Stomach smooth muscle (tissue), 2 donors: Measurements from ENCODE around the gene TJP3.

ENCODE experiments used
- H3K27ac ChIP-seq: one replicate; pipeline ENCODE4 v1.7.0; 2013; ENCODE audit warnings: mild to moderate bottlenecking, low read length, inconsistent platforms
- H3K27me3 ChIP-seq, 2 donors: one replicate each; pipeline ENCODE4 v1.7.0; 2013; ENCODE audit warnings: low read length in 2 of 2; ENCODE audit not compliant: insufficient read depth in 2 of 2, control insufficient read depth in 1 of 2
- H3K36me3 ChIP-seq, 2 donors: one replicate each; pipeline ENCODE4 v1.7.0; 2013; ENCODE audit warnings: low read length in 2 of 2; ENCODE audit not compliant: control insufficient read depth in 2 of 2, insufficient read depth in 2 of 2
- H3K4me1 ChIP-seq: one replicate; pipeline ENCODE4 v1.7.0; 2013; ENCODE audit warnings: low read length; ENCODE audit not compliant: control insufficient read depth, insufficient read depth
- H3K4me3 ChIP-seq, 2 donors: one replicate each; pipeline ENCODE4 v1.7.0; 2013; ENCODE audit warnings: low read length in 2 of 2
- H3K9ac ChIP-seq, 2 donors: one replicate each; pipeline ENCODE4 v1.7.0; 2013; ENCODE audit warnings: low read length in 2 of 2, mild to moderate bottlenecking in 1 of 2
- H3K9me3 ChIP-seq, 2 donors: one replicate each; pipeline ENCODE4 v1.7.0; 2013; ENCODE audit warnings: low read length in 2 of 2; ENCODE audit not compliant: control insufficient read depth in 2 of 2
- donor health status: healthy.
- donor health status: Pancreatic carcinoma.

The TJP3 gene

GRCh38 chr19:3782903-3783302, 74.7 kb downstream of the TJP3 start:
- Histone ChIP-seq H3K9ac (no peak overlapping the region), H3K4me3 (no peak overlapping the region), H3K9me3 (peaks cover 11 to 17% of the 10 kb centered on the region in 2 donors), H3K27me3 (peaks cover 14 to 26% of the 10 kb centered on the region in 2 donors), H3K36me3 (no peaks in the 10 kb centered on the region), H3K27ac (no peak overlapping the region), H3K4me1 (no peaks in the 10 kb centered on the region)

- H3K27me3 ChIP-seq = peaks cover 14 to 26% of the 10 kb centered on the region in 2 donors
- H3K27ac ChIP-seq = no peak overlapping the region
- no peaks in the 10 kb centered on the region for H3K4me1 ChIP-seq
- H3K9me3 ChIP-seq = peaks cover 11 to 17% of the 10 kb centered on the region in 2 donors
- no peaks in the 10 kb centered on the region for H3K36me3 ChIP-seq
- H3K9ac ChIP-seq = no peak overlapping the region
- no peak overlapping the region for H3K4me3 ChIP-seq
Measured at GRCh38 chr19:3783660-3784584, 75.7 kb downstream of the TJP3 start.

- Histone ChIP-seq H3K4me1 (no peaks in the 10 kb centered on the region), H3K9me3 (peaks cover 11 to 17% of the 10 kb centered on the region in 2 donors), H3K27ac (no peak overlapping the region), H3K4me3 (no peak overlapping the region), H3K9ac (no peak overlapping the region), H3K27me3 (peaks cover 14 to 26% of the 10 kb centered on the region in 2 donors), H3K36me3 (no peaks in the 10 kb centered on the region)
Measured at GRCh38 chr19:3784607-3785450, 76.6 kb downstream of the TJP3 start.

GRCh38 chr19:3785451-3785937, 77.3 kb downstream of the TJP3 start:
- Histone ChIP-seq H3K36me3 (no peaks in the 10 kb centered on the region), H3K4me3 (peak overlapping the region in 1 of 2 donors; percentile 22), H3K4me1 (no peaks in the 10 kb centered on the region), H3K9me3 (peaks cover 11 to 19% of the 10 kb centered on the region in 2 donors), H3K27me3 (peaks cover 17 to 26% of the 10 kb centered on the region in 2 donors), H3K9ac (no peak overlapping the region), H3K27ac (no peak overlapping the region)

- H3K9ac ChIP-seq = no peak within 1 kb of the TSS
- H3K4me3 ChIP-seq = peak within 1 kb of the TSS in 1 of 2 donors; percentile 22
- H3K27ac ChIP-seq = no peak within 1 kb of the TSS
- H3K36me3 ChIP-seq = no peaks in the 10 kb centered on the region
- H3K9me3 ChIP-seq = peaks cover 8 to 21% of the 10 kb centered on the region in 2 donors
- H3K27me3 ChIP-seq = peaks cover 19 to 26% of the 10 kb centered on the region in 2 donors
- no peaks in the 10 kb centered on the region for H3K4me1 ChIP-seq
Measured at GRCh38 chr19:3785938-3786824, 78.0 kb downstream of the TJP3 start, which contains the start of gene MATK. Gene MATK (minus strand): TSS chr19:3786381. CDS start chr19:3785135, 1,246 bp downstream.

- Histone ChIP-seq H3K4me3 (no peak overlapping the region), H3K36me3 (no peaks in the 10 kb centered on the region), H3K4me1 (no peaks in the 10 kb centered on the region), H3K9me3 (peaks cover 0 to 5% of the 10 kb centered on the region in 2 donors), H3K9ac (no peak overlapping the region), H3K27me3 (peaks cover 14 to 17% of the 10 kb centered on the region in 2 donors), H3K27ac (no peak overlapping the region)
Measured at GRCh38 chr19:3788996-3789778, 81.0 kb downstream of the TJP3 start.

- Histone ChIP-seq H3K4me3 (no peak overlapping the region), H3K9me3 (peaks cover 0 to 5% of the 10 kb centered on the region in 2 donors), H3K4me1 (no peaks in the 10 kb centered on the region), H3K27ac (no peak overlapping the region), H3K27me3 (peaks cover 5 to 7% of the 10 kb centered on the region in 2 donors), H3K36me3 (no peaks in the 10 kb centered on the region), H3K9ac (no peak overlapping the region)
Measured at GRCh38 chr19:3790209-3790734, 82.1 kb downstream of the TJP3 start.

GRCh38 chr19:3790941-3791340, 82.8 kb downstream of the TJP3 start:
- Histone ChIP-seq H3K4me3 (no peak overlapping the region), H3K36me3 (no peaks in the 10 kb centered on the region), H3K9me3 (peaks cover 0 to 5% of the 10 kb centered on the region in 2 donors), H3K4me1 (no peaks in the 10 kb centered on the region), H3K27ac (no peak overlapping the region), H3K27me3 (peaks cover 1 to 5% of the 10 kb centered on the region in 2 donors), H3K9ac (no peak overlapping the region)

- Histone ChIP-seq H3K27me3 (peaks cover 0 to 5% of the 10 kb centered on the region in 2 donors), H3K9me3 (peaks cover 5 to 6% of the 10 kb centered on the region in 2 donors), H3K27ac (no peak overlapping the region), H3K4me3 (no peak overlapping the region), H3K36me3 (no peaks in the 10 kb centered on the region), H3K9ac (no peak overlapping the region), H3K4me1 (no peaks in the 10 kb centered on the region)
Measured at GRCh38 chr19:3792114-3792513, 83.9 kb downstream of the TJP3 start.
